H1 (cell line): Measurements from ENCODE around the gene ARMH2. TPM values are rescaled to one million over a fixed set of nuclear protein-coding genes. Genes with fewer than 3 reads are reported as not detected.

Source experiments
- ASH2L ChIP-seq: fragments of 200-600, 300-600 bp; sonication (generic); IDR thresholded peaks from one replicate; pipeline ENCODE4 v1.7.1; 2017; ENCODE audit warnings: low read length
- CHD1 ChIP-seq: IDR thresholded peaks from 2 replicates; pipeline ENCODE4 v1.6.1; 2012; ENCODE audit warnings: low read depth, low read length, improper control_type of control experiment
- CHD7 ChIP-seq: fragments of 300-600 bp; sonication (generic); IDR thresholded peaks from 2 replicates; pipeline ENCODE4 v1.7.1; 2012; ENCODE audit warnings: low read length, moderate library complexity, mild to moderate bottlenecking, inconsistent platforms; ENCODE audit not compliant: insufficient replicate concordance
- CTBP2 ChIP-seq: IDR thresholded peaks from 2 replicates; pipeline ENCODE4 v1.7.0; 2011; ENCODE audit warnings: borderline replicate concordance, mild to moderate bottlenecking, moderate library complexity, mixed read lengths, low read length; ENCODE audit not compliant: insufficient read depth, insufficient read length
- JUN ChIP-seq: IDR thresholded peaks from 2 replicates; pipeline ENCODE4 v1.6.1; 2011; ENCODE audit warnings: low read depth, mild to moderate bottlenecking, improper control_type of control experiment, low read length
- SIX5 ChIP-seq: IDR thresholded peaks from 2 replicates; pipeline ENCODE4 v1.6.1; 2011; ENCODE audit warnings: mild to moderate bottlenecking, low read depth, low read length
- TBP ChIP-seq: IDR thresholded peaks from 2 replicates; pipeline ENCODE4 v1.6.1; 2011; ENCODE audit warnings: low read depth, low read length, improper control_type of control experiment
- polyA plus RNA-seq, 7 experiments: library from polyadenylated mRNA; depleted of rRNA in 3 of 7; stranded (reverse) in 5 of 7; unstranded in 2 of 7; fragments of >200 nt in 5 of 7; fragments of 200-250 nt in 2 of 7; gene quantifications; 1 replicate in 5 of 7; 2 replicates in 1 of 7; 4 replicates in 1 of 7; pipeline versions ENCODE4 v1.2.1 to v1.2.3, GENCODE V29; 2011 to 2013; ENCODE audit warnings: missing spikeins in 2 of 7, mixed read lengths in 2 of 7
- total RNA-seq: library from RNA; stranded (reverse); fragmentation: NEBNext Ultra II Directional; extraction: Animal tissue kit (Norgen Biotek cat#: 25700); gene quantifications from 2 replicates; pipeline ENCODE4 v1.2.1, GENCODE V29; 2021
- TF ChIP-seq, protein P1 (sequence below): IDR thresholded peaks from 2 replicates; pipeline ENCODE4 v1.6.1; 2011; ENCODE audit warnings: low read depth, mild to moderate bottlenecking, low read length; ENCODE audit not compliant: insufficient read depth
- TF ChIP-seq, protein P2 (sequence below), 3 experiments: IDR thresholded peaks; 1 replicate in 2 of 3; 2 replicates in 1 of 3; pipeline versions ENCODE4 v1.5.1 to v1.6.1; 2011; ENCODE audit warnings: low read length in 3 of 3, mild to moderate bottlenecking in 3 of 3, inconsistent platforms in 2 of 3, low read depth in 1 of 3, moderate library complexity in 1 of 3; ENCODE audit not compliant: insufficient read depth in 1 of 3; ENCODE audit errors: control extremely low read depth in 1 of 3

The ARMH2 gene
- total and polyA plus RNA-seq, 2 of the 8 experiments (the other 6 are each of a cell fraction or from before 2014, with no cell fraction given), result not detected

- TF ChIP-seq CHD7, result no peak
- no peak for TF ChIP-seq ASH2L
- TF ChIP-seq, protein P1, sequence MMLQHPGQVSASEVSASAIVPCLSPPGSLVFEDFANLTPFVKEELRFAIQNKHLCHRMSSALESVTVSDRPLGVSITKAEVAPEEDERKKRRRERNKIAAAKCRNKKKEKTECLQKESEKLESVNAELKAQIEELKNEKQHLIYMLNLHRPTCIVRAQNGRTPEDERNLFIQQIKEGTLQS, result no peak
- no peak for TF ChIP-seq TBP
- no peak for TF ChIP-seq CTBP2
- no peak for TF ChIP-seq SIX5
- no peak for TF ChIP-seq CHD1
- TF ChIP-seq, protein P2, sequence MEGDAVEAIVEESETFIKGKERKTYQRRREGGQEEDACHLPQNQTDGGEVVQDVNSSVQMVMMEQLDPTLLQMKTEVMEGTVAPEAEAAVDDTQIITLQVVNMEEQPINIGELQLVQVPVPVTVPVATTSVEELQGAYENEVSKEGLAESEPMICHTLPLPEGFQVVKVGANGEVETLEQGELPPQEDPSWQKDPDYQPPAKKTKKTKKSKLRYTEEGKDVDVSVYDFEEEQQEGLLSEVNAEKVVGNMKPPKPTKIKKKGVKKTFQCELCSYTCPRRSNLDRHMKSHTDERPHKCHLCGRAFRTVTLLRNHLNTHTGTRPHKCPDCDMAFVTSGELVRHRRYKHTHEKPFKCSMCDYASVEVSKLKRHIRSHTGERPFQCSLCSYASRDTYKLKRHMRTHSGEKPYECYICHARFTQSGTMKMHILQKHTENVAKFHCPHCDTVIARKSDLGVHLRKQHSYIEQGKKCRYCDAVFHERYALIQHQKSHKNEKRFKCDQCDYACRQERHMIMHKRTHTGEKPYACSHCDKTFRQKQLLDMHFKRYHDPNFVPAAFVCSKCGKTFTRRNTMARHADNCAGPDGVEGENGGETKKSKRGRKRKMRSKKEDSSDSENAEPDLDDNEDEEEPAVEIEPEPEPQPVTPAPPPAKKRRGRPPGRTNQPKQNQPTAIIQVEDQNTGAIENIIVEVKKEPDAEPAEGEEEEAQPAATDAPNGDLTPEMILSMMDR (IDR thresholded peaks at IDR 0.05; ENCODE audit: control extremely low read depth in 1 of 3, insufficient read depth in 1 of 3, low read depth in 1 of 3, low read length in 3 of 3), result no peak
- TF ChIP-seq JUN, result no peak
These were observed 20.6 kb downstream of the ARMH2 start (continued) for GRCh38 chr6:24778121-24778520.
